SU-DHL-6 (cell line): Measurements from ENCODE around the gene MTARC1.

Source experiments
- EZH2phosphoT487 ChIP-seq: fragments of 200-600 bp; sonication (generic), shearing (Covaris generic); conservative IDR thresholded peaks from 2 replicates; pipeline ENCODE4 v1.6.1; 2018; ENCODE audit warnings: mild to moderate bottlenecking, antibody characterized with exemption, low read length, moderate library complexity, mixed read lengths
- TF ChIP-seq, protein P1 (sequence below): fragments of 200-600 bp; sonication (generic); IDR thresholded peaks from one replicate; pipeline ENCODE4 v1.5.1; 2017; ENCODE audit warnings: antibody characterized with exemption, mild to moderate bottlenecking, low read length, moderate library complexity; ENCODE audit not compliant: insufficient read depth, poor library complexity, severe bottlenecking

DNA sequence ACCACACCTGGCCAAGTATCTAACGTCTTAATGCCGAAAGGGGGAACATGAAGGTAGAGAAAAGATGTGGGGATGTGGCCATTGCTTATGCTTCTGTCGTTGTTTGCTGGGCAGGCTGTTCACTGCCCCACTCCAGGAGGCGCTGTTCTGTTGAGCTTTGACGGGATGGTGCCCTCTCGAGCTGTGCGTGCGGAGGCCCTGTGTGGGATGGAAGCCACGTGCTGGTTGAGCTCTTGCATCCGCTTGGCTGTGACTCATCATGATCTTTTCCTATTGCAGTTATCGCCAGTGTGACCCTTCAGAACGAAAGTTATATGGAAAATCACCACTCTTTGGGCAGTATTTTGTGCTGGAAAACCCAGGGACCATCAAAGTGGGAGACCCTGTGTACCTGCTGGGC lies 26.3 kb downstream of the MTARC1 start:
- TF ChIP-seq, protein P1, sequence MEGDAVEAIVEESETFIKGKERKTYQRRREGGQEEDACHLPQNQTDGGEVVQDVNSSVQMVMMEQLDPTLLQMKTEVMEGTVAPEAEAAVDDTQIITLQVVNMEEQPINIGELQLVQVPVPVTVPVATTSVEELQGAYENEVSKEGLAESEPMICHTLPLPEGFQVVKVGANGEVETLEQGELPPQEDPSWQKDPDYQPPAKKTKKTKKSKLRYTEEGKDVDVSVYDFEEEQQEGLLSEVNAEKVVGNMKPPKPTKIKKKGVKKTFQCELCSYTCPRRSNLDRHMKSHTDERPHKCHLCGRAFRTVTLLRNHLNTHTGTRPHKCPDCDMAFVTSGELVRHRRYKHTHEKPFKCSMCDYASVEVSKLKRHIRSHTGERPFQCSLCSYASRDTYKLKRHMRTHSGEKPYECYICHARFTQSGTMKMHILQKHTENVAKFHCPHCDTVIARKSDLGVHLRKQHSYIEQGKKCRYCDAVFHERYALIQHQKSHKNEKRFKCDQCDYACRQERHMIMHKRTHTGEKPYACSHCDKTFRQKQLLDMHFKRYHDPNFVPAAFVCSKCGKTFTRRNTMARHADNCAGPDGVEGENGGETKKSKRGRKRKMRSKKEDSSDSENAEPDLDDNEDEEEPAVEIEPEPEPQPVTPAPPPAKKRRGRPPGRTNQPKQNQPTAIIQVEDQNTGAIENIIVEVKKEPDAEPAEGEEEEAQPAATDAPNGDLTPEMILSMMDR: no peak
- TF ChIP-seq EZH2phosphoT487: no peak
